SIG-M5 (cell line): Measurements from ENCODE around the gene RPL9.
"Not testable (repeated sequence)": the region's sequence is repeated elsewhere in the genome, so short reads cannot be mapped to it uniquely, and the experiment has no call there.

Experiments
- DNase-seq: peaks from one replicate; lab custom pipeline; 2025; lab: John Stamatoyannopoulos, UW

The RPL9 gene

GRCh38 chr4:39458505-39459300 is at the start of gene RPL9, which contains the start of gene LIAS:
Gene RPL9 (minus strand): TSS chr4:39458922. CDS start chr4:39458439, 483 bp downstream.
Gene LIAS (plus strand): TSS chr4:39459056. CDS start chr4:39459118, 62 bp downstream.
- DNase-seq = peak; percentile 79

DNA sequence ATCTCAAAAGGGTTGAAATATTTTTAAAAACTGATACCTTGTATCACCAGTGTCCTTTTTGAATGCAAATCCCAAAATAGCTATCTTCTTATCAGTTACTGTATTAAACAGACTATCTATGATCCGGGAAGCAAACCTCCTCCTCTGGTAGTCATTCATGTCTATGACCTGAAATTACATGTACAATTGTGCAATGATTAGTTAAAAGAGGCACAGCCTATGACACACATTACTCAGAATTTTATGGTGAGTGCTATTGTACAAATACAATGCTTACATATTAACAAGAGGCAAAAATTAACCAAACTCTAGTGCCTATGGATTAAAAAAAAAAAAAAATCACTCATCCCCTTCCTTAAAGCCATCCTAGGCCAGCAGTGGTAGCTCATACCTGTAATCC is 46.9 kb upstream of the RPL9 start:
- no peak for DNase-seq

- DNase-seq = no peak
These were observed 45.8 kb upstream of the RPL9 start for GRCh38 chr4:39504538-39504937.

DNA sequence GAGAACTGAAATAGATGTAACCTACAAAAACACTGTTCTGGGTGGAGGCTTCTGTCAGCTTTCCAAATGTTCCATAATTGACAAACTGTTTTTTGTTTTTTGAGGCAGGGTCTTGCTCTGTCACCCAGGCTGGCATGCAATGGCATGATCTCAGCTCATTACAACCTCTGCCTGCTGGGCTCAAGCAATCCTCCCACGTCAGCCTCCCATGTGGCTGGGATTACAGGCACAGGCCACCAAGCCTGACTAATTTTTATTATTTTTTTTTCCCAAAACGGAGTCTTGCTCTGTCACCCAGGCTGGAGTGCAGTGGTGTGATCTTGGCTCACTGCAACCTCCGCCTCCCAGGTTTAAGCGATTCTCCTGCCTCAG is 43.9 kb upstream of the RPL9 start:
- not testable (repeated sequence) for DNase-seq

DNA sequence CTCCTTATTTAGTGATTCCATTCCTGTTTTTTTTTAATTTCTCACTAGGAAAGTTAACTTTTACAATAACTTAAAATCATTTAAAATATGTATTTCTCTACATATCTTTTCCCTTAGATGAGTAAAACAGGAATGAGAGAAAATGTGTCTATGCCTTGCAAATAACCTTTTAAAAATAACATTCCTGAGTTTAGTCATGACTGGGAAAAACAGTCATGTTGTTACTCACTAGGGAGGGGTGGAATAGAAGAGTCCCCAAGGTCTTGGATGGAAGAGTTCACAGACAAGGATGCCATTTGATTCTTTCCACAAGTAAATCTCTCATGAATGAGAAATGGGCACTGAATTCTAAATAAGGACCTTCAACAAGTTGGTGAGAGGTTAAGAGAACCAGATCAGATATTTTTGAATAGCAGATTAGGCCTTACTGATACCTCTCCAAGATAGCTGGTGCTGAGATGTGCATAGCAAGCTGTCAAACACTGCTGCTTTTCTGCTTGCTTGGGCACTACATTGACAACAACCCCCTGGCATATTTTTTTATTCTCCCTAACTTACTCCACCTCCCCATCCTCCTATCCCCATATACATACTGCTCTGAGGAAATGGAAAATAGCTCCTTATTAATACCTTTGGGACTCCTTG is 43.4 kb upstream of the RPL9 start:
- no peak for DNase-seq

GRCh38 chr4:39498727-39499020 is 40.0 kb upstream of the RPL9 start:
- DNase-seq = no peak

- no peak for DNase-seq
These were observed 39.4 kb upstream of the RPL9 start for GRCh38 chr4:39497909-39498726.

GRCh38 chr4:39495446-39496213 is 36.9 kb upstream of the RPL9 start:
- no peak for DNase-seq

DNA sequence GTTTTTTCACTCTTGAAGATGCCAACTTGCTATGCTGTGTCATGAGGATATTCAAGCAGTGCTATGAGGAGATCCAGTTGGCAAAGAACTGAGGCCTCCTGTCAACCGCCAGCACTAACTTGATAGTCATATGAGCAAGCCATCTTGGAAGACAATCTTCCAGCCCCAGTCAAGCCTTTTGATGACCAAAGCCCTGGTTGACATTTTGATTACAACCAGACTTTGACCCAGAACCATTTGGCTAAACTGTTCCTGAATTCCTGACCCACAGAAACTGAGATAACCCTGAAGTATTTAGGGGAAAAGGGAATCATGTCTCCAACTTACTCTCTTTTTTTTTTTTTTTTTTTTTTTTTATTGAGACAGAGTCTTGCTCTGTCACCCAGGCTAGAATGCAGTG is 35.6 kb upstream of the RPL9 start:
- no peak for DNase-seq

DNA sequence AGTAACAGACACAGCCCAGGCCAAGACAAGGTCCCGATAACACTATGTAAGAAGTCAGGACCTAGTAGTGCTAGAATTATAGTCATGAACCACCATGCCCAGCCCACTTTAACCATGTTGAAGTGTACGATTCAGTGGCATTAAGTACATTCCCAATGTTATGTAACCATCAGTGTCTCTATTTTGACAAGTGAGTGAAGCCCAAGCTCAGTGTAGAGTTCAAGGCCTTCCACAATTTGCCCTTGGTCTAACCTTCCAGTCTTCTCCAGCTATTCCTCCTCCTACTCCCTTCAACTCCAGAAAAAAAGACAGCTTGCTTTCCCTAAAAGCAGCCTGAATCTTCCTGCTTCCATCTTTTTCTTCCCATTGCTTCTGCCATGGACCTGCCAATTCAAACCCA is 31.6 kb upstream of the RPL9 start:
- DNase-seq = no peak

DNA sequence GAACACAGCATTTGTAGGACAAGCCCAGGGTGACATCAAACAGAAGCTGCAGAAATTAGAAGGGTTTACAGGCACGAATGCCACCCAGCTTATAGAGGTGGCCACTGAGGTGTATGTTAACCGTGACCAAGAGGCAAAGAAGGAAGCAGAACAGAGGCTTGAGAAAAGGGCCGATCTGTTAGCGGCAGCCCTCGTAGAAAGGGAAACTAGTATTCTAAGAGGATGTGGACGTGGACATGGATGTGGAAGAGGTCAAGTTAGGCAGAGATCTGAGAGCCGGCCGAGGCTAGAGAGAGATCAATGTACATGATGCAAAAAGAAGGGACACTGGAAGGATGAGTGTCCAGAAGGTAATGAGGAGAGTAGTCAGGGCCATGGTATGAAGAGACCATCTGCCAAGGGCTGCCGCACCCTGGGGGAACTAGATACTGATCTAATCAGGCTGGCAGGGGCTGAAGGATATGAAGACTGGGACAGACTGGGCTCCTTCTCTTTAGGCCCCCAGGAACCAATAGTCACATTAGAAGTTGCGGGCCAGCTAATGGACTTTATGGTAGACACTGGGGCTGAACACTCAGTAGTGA is 27.6 kb upstream of the RPL9 start:
- DNase-seq = no peak

- DNase-seq = no peak
These were observed 26.0 kb upstream of the RPL9 start for GRCh38 chr4:39484582-39485272.

- DNase-seq = no peak
These were observed 22.4 kb upstream of the RPL9 start for GRCh38 chr4:39480902-39481695.

DNA sequence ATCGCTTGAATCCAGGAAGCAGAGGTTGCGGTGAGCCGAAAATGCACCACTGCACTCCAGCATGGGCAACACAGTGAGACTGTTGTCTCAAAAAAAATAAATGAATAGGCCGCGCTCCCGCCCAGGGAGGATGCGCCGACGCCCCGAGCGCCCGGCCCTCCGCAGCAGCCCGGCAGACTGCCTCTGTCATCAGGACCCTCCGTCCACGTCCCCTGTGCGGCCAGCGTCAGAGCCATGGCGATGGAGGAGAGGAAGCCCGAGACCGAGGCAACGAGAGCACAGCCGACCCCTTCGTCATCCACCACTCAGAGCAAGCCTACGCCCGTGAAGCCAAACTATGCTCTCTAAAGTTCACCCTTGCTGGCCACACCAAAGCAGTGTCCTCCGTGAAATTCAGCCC is 21.5 kb upstream of the RPL9 start:
- DNase-seq = no peak

DNA sequence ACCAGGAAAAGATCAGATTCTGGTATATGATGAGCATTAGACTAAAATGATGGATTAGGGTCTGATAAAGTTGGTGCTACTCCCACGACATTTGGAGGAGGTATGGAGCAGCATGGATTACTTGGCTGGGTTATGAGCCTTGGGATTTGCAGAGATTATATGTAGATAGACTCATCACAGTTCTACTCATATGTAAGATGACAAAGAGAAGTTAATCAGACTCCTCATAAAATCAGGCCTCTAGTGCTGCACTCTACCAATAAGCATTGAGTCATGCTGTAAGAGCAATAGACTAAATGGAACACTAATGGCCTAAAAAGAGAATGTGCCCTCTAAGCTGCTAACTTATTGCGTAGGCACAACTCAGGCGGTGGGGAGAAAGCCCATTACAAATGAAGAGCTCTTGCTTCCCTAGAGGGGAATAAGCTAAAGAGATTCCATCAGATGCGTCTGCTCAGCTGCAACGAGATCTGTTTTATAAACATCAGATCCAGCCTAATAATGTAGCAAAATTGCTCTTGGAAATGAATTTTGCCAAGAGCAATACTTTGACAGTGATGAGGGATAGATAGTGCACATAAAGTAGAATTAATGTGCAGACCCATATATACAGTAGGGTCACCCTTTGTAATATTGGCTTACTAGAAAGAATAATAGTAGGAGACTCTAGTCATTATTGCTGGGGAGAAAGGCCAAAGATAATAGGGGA is 17.6 kb upstream of the RPL9 start:
- DNase-seq = no peak

- no peak for DNase-seq
These were observed 13.7 kb upstream of the RPL9 start for GRCh38 chr4:39472396-39472795.

DNA sequence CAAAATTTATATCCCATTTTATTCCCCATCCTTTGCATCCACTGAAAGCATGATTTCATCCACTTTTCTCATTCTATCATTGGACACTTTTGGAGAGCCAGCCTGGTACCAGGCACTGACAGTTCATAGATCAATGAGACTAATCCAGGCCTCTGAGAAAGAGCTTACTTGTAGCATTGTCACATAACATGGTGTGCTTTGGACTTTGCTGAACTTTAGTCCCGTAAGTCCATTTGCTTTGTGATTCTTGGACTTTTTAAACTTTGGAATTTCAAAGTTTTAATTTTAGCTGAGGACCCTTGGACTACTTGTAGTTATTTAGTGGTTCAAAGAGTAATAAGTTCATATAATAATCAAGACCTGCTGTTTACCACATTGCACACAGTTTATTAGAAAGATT is 11.7 kb upstream of the RPL9 start:
- DNase-seq = no peak

DNA sequence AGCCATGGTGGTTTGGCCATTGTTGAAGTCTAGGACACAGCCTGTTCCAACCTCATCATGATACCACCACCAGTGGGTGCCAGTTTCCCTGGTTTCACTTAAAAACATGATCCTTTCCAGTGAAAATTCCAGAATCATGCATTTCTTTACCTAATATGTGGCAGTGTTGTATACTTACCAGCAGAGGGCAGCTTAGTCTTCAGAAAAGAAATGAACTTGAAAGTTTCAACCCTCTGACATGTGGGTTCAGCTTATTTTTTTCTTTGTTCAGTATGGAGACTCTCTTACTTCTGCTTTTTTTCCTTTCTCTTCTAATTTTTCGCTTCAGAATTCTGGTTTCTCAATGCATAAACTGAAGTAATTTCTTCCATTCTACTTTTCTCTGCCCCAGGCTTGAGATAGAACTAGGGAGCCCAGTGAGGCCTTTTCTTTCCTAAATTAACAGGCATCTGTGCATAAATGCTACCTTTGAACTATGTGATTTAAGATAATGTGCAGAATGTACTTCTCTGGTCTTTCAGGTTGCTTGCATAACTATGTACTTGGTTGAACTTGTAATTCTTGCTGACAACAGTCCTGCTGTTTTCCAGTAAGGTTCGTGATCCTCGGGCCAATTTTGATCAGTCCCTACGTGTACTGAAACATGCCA is 10.8 kb upstream of the RPL9 start:
- DNase-seq = peak; percentile 52

- no peak for DNase-seq
These were observed 8.7 kb upstream of the RPL9 start for GRCh38 chr4:39467464-39467863.
